HepG2 (cell line): Measurements from ENCODE around the gene PCYT2. TPM values are rescaled to one million over a fixed set of nuclear protein-coding genes. Genes with fewer than 3 reads are reported as not detected.

Experiments used
- ATAC-seq: fragments of 200-7000 bp; cut with Tn5 transposase; 3 replicates; pipeline ENCODE4 v1.9.1; 2020; ENCODE audit warnings: mild to moderate bottlenecking, moderate library complexity
- BruUV-seq: library from RNA; stranded (reverse); fragments of 400-500 nt; replicated peaks from 2 replicates; lab custom pipeline; 2021; lab: Mats Ljungman, UMichigan
- CTCF ChIA-PET: fragments of 300-600 bp; formaldehyde crosslinking; extraction: SDS; loops from one replicate; lab custom pipeline; 2021; ENCODE audit warnings: low total read pairs, inconsistent platforms, low intra/inter-chr PET ratio; lab: Yijun Ruan, JAX
- POLR2A ChIA-PET: fragments of 350-600 bp; sonication (Branson Sonifier 250); formaldehyde crosslinking; loops from one replicate; lab custom pipeline; 2020; ENCODE audit warnings: antibody characterized with exemption, inconsistent platforms; lab: Yijun Ruan, JAX
- DNase-seq: peaks from one replicate; pipeline ENCODE4 v3.0.0-alpha.2; 2015; ENCODE audit warnings: low spot score
- FAIRE-seq: peaks from 3 replicates; lab custom pipeline; 2011; peaks lifted over from hg19 to GRCh38; lab: Jason Lieb, UNC
- H2AFZ ChIP-seq: one replicate; pipeline ENCODE4 v1.6.1; 2011; ENCODE audit warnings: low read length, inconsistent platforms
- H3K27ac ChIP-seq: fragments of 300-600 bp; 3 replicates; pipeline ENCODE4 v1.8.0; 2011; ENCODE audit warnings: mixed run types, mild to moderate bottlenecking, mixed read lengths, low read length, inconsistent platforms; ENCODE audit not compliant: insufficient read depth; ENCODE audit errors: extremely low read length
- H3K27me3 ChIP-seq, 2 experiments: fragments of 200-600 bp in 1 of 2; 2 replicates in 1 of 2; 3 replicates in 1 of 2; pipeline versions ENCODE4 v1.6.0 to v1.8.0; 2011; ENCODE audit warnings: low read length in 2 of 2, mild to moderate bottlenecking in 2 of 2, moderate library complexity in 2 of 2, inconsistent platforms in 1 of 2; ENCODE audit not compliant: insufficient read depth in 2 of 2, control insufficient read depth in 1 of 2
- H3K36me3 ChIP-seq, 2 experiments: fragments of 200-600 bp in 1 of 2; replicated peaks in 1 of 2; 2 replicates in 1 of 2; 3 replicates in 1 of 2; pipeline versions ENCODE4 v1.5.1 to v1.8.0; 2011; ENCODE audit warnings: low read length in 2 of 2, inconsistent platforms in 1 of 2; ENCODE audit not compliant: insufficient read depth in 2 of 2, control insufficient read depth in 1 of 2
- H3K4me1 ChIP-seq: 2 replicates; pipeline ENCODE4 v1.5.1; 2012; ENCODE audit warnings: low read length, inconsistent platforms; ENCODE audit not compliant: insufficient read depth
- H3K4me2 ChIP-seq: 2 replicates; pipeline ENCODE4 v1.6.0; 2011; ENCODE audit warnings: low read depth, low read length, inconsistent platforms
- H3K4me3 ChIP-seq, 3 experiments: fragments of 200-600 bp in 1 of 3; sonication (generic), shearing (Covaris generic) in 1 of 3; replicated peaks in 1 of 3; 2 replicates each; pipeline ENCODE4 v1.5.1; 2011 to 2016; ENCODE audit warnings: low read length in 3 of 3, inconsistent platforms in 2 of 3, low read depth in 2 of 3, mild to moderate bottlenecking in 2 of 3, control low read depth in 1 of 3, mixed read lengths in 1 of 3; ENCODE audit not compliant: insufficient read depth in 1 of 3
- H3K79me2 ChIP-seq: one replicate; pipeline ENCODE4 v1.6.1; 2011; ENCODE audit warnings: low read length, inconsistent platforms; ENCODE audit not compliant: insufficient read depth
- H3K9ac ChIP-seq: 2 replicates; pipeline ENCODE4 v1.6.0; 2011; ENCODE audit warnings: mild to moderate bottlenecking, low read depth, low read length, inconsistent platforms; ENCODE audit not compliant: insufficient read depth
- H3K9me3 ChIP-seq: 2 replicates; pipeline ENCODE4 v1.5.1; 2012; ENCODE audit warnings: mild to moderate bottlenecking, low read length
- H4K20me1 ChIP-seq: 2 replicates; pipeline ENCODE4 v1.6.0; 2011; ENCODE audit warnings: inconsistent platforms, mild to moderate bottlenecking, low read length, moderate library complexity; ENCODE audit not compliant: insufficient read depth
- AHDC1 ChIP-seq: sonication (generic); formaldehyde crosslinking; IDR thresholded peaks from 2 replicates; pipeline ENCODE4 v1.5.1; 2020; ENCODE audit warnings: mild to moderate bottlenecking, missing genetic modification reagents, borderline replicate concordance
- FOSL1 ChIP-seq: sonication (generic); formaldehyde crosslinking; IDR thresholded peaks from 2 replicates; pipeline ENCODE4 v1.9.0; 2021; ENCODE audit warnings: missing genetic modification reagents, borderline replicate concordance
- FUBP1 ChIP-seq: sonication (generic); formaldehyde crosslinking; IDR thresholded peaks from 2 replicates; pipeline ENCODE4 v1.5.1; 2020; ENCODE audit warnings: missing genetic modification reagents, mild to moderate bottlenecking, borderline replicate concordance
- GATA4 ChIP-seq: sonication (generic); IDR thresholded peaks from 2 replicates; pipeline ENCODE4 v1.6.1; 2016; ENCODE audit warnings: antibody characterized with exemption, low read depth, borderline replicate concordance
- HNRNPLL ChIP-seq: fragments of 200-400 bp; formaldehyde crosslinking; IDR thresholded peaks from 2 replicates; pipeline ENCODE4 v1.6.1; 2017; ENCODE audit warnings: mild to moderate bottlenecking, low read depth, low read length; ENCODE audit not compliant: poor library complexity, severe bottlenecking
- KAT2B ChIP-seq: fragments of 150-350 bp; IDR thresholded peaks from 2 replicates; pipeline ENCODE4 v1.6.1; 2014; ENCODE audit warnings: low read depth, low read length, borderline replicate concordance
- MTF1 ChIP-seq: sonication (generic); formaldehyde crosslinking; IDR thresholded peaks from 2 replicates; pipeline ENCODE4 v1.5.0; 2020; ENCODE audit warnings: missing genetic modification reagents
- SMARCE1 ChIP-seq: fragments of 450-650 bp; IDR thresholded peaks from 2 replicates; pipeline ENCODE4 v1.6.1; 2017; ENCODE audit warnings: borderline replicate concordance
- ZBTB14 ChIP-seq: sonication (generic); formaldehyde crosslinking; IDR thresholded peaks from 2 replicates; pipeline ENCODE4 v1.4.0; 2020; ENCODE audit warnings: missing genetic modification reagents
- ZBTB33 ChIP-seq: sonication (generic); formaldehyde crosslinking; IDR thresholded peaks from 2 replicates; pipeline ENCODE4 v1.4.0; 2020; ENCODE audit warnings: missing genetic modification reagents
- ZBTB8A ChIP-seq: sonication (generic); formaldehyde crosslinking; IDR thresholded peaks from 2 replicates; pipeline ENCODE4 v1.4.0; 2020; ENCODE audit warnings: mild to moderate bottlenecking, low read depth, missing genetic modification reagents, borderline replicate concordance
- WGBS: methylation state at CpG from one replicate; pipeline ENCODE4 v1.1.6; 2017; ENCODE audit warnings: low lambda C conversion rate; 5-methylcytosine and 5-hydroxymethylcytosine counted together
- in situ Hi-C: cut with HindIII; loops from 2 replicates; pipeline ENCODE4 v1.10.0; 2017; ENCODE audit warnings: low pct_unique_long_range_greater_than_20kb; ENCODE audit not compliant: extremely low pct_ligation_motif_present
- intact Hi-C: fragments of 100-400 bp; cut with micrococcal nuclease; formaldehyde crosslinking; loops from one replicate; pipeline ENCODE4 v1.10.0; 2022; ENCODE audit not compliant: unreplicated experiment
- polyA plus RNA-seq, 8 experiments: library from polyadenylated mRNA; depleted of rRNA in 3 of 8; stranded (reverse) in 7 of 8; unstranded in 1 of 8; fragments of >200 nt; fragmentation: Illumina TruSeq in 4 of 8; extraction: Trizol in 4 of 8; gene quantifications; 2 replicates each; pipeline versions ENCODE4 v1.2.1 to v1.2.3, GENCODE V29; 2011 to 2016; ENCODE audit warnings: low read depth in 4 of 8, missing spikeins in 1 of 8, mixed read lengths in 1 of 8; ENCODE audit not compliant: insufficient read depth in 1 of 8
- total RNA-seq, 5 experiments: library from RNA; depleted of rRNA; stranded (reverse); fragments of >200 nt; fragmentation: Illumina TruSeq; extraction: Trizol; gene quantifications; 2 replicates each; pipeline ENCODE4 v1.2.3, GENCODE V29; 2016; ENCODE audit warnings: low read depth in 1 of 5

Gene PCYT2
- total and polyA plus RNA-seq, 2 of the 13 experiments (the other 11 are each of a cell fraction or from before 2014, with no cell fraction given) = 147 to 297 TPM

GRCh38 chr17:81867991-81868673 is 43.1 kb downstream of the PCYT2 start:
- Histone ChIP-seq H3K4me1 (peaks cover 87% of the 10 kb centered on the region), H3K36me3 (peaks cover 18 to 35% of the 10 kb centered on the region in 2 experiments), H4K20me1 (peaks cover 53% of the 10 kb centered on the region; the same call in 1 of the 2 replicates), H3K4me3 (no peak overlapping the region), H3K4me2 (no peak overlapping the region), H3K27me3 (no peaks in the 10 kb centered on the region), H2AFZ (no peak overlapping the region), H3K27ac (peak overlapping the region; percentile 45), H3K9ac (0 out of 2 replicates have a peak overlapping the region, but pooled peaks have one; percentile 1), H3K9me3 (no peaks in the 10 kb centered on the region), H3K79me2 (peaks cover 38% of the 10 kb centered on the region)
- FAIRE-seq = no peak
- 93% methylated on average over 23 of the region's 28 CpGs for WGBS
- BruUV-seq = no TSS peak
- DNase-seq = no peak
- ChIA-PET POLR2A (interaction anchor here (1.1 to 3.8 kb wide), 7 partner anchors 10 to 236 kb away, joined by 3 to 15 read pairs (median 8); partner anchors contain the start of genes CENPX, LRRC45, MAFG and NPB), CTCF (no interaction called here)
- intact Hi-C loops = loop anchor here (5.0 kb wide), 1 partner anchor 154 kb away; the partner anchor contains the start of genes CENPX and LRRC45
- in situ Hi-C loops = no loop called here
- ATAC-seq = peak; percentile 3
- TF ChIP-seq AHDC1 (CRISPR knock-in tag) (no peak; the same call in 1 of the 2 replicates), ZBTB33 (CRISPR knock-in tag) (0 out of 2 replicates have a peak, but pooled peaks have one; percentile 43), FOSL1 (CRISPR knock-in tag) (no peak), FUBP1 (CRISPR knock-in tag) (0 out of 2 replicates have a peak, but pooled peaks have one; percentile 17), KAT2B (no peak), ZBTB14 (CRISPR knock-in tag) (no peak), MTF1 (CRISPR knock-in tag) (no peak), ZBTB8A (CRISPR knock-in tag) (no peak), SMARCE1 (no peak), HNRNPLL (peak; percentile 62), GATA4 (0 out of 2 replicates have a peak, but pooled peaks have one; percentile 12)
